ENCODE results near the gene ADGRE2.
A peak's percentile ranks its signal among the peaks of the same experiment; 100 is the strongest.
"Not testable (repeated sequence)": the region's sequence is repeated elsewhere in the genome, so short reads cannot be mapped to it uniquely, and the experiment has no call there.

The ADGRE2 gene

DNA sequence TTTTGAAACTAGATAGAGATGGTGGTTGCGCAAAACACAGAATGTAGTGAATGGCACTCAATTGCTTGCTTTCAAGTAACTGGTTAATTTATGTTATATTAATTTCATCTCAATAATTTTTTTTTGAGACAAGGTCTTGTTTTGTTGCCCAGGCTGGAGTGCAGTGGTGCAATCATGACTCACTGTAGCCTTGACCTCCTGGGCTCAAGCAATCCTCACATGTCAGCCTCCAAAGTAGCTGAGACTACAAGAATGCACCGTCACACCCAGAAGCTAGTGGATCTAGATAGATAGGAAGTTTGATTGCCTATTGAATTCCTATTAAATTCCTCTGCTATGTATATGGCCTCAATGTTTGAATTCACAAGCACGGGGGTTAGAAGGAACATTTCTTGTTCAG lies 26.4 kb upstream of the ADGRE2 start:
- TF ChIP-seq, protein P1, sequence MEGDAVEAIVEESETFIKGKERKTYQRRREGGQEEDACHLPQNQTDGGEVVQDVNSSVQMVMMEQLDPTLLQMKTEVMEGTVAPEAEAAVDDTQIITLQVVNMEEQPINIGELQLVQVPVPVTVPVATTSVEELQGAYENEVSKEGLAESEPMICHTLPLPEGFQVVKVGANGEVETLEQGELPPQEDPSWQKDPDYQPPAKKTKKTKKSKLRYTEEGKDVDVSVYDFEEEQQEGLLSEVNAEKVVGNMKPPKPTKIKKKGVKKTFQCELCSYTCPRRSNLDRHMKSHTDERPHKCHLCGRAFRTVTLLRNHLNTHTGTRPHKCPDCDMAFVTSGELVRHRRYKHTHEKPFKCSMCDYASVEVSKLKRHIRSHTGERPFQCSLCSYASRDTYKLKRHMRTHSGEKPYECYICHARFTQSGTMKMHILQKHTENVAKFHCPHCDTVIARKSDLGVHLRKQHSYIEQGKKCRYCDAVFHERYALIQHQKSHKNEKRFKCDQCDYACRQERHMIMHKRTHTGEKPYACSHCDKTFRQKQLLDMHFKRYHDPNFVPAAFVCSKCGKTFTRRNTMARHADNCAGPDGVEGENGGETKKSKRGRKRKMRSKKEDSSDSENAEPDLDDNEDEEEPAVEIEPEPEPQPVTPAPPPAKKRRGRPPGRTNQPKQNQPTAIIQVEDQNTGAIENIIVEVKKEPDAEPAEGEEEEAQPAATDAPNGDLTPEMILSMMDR (conservative IDR thresholded peaks at IDR 0.05): no peak

DNA sequence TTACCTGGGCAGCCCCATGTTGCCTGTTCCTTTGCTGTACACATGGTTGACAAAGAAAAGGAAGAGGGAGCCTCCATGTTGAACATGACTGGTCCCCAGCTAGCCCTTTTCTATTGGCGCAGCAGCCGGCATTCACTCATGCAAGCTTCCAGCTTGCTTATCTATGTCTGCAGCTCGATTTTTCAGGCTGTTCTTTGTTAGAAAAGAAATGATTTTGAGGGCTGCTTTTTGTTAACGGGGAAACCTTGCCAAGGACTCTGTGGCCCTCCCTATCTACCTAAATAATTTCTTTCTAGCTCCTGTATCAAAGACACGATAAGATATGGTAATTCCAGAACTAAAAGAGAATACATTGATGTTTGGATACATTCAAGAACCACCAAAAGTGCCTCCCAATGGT lies 20.4 kb upstream of the ADGRE2 start:
- no peak overlapping the region for H3K27ac ChIP-seq
- TF ChIP-seq, protein P1 (conservative IDR thresholded peaks at IDR 0.05): no peak

More for the DNA sequence above, 26.4 kb upstream of the ADGRE2 start:
- no peak overlapping the region for H3K27ac ChIP-seq

DNA sequence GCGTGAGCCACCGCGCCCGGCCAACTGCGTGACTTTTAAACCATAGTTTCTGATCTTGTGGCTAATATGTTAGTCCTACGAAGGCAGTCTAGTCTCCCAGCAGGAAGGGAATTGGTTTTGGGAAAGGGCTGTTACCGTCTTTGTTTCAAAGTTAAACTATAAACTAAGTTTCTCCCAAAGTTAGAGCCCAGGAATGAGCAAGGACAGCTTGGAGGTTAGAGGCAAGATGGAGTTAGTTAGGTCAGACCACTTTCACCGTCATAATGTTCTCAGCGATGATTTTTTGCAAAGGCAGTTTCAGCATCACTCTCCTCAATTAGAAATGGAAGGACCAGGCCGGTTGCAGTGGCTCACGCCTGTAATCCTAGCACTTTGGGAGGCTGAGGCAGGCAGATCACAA lies 17.7 kb upstream of the ADGRE2 start:
- TF ChIP-seq, protein P1 (conservative IDR thresholded peaks at IDR 0.05): no peak
- H3K27ac ChIP-seq: no peak overlapping the region

DNA sequence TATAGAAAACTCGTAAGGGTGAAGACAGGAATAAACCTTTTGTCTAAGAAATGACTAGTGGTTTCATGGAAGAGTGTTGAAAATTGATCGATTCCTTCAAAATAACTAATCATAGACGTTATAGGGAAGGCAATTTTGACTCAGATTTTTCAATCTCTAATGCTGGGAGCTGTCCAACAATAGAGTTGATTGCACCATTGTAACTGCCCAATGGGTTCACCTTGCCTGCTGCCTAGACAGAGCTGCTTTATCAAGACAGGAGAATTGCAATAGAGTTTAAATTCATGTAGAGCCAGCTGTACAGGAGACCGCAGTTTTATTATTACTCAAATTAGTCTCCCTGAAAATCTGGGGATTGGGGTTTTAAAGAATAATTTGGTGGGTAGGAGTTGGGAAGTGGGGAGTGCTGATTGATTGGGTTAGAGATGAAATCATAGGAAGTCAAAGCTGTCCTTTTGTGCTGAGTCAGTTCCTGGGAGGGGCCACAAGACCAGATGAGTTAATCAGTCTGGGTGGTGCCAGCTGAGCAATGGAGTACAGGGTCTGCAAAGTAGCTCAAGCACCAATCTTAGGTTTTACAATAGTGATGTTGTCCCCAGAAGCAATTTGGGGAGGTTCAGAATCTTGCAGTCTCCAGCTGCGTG lies 16.8 kb upstream of the ADGRE2 start:
- TF ChIP-seq, protein P1 (conservative IDR thresholded peaks at IDR 0.05): no peak
- no peak overlapping the region for H3K27ac ChIP-seq

DNA sequence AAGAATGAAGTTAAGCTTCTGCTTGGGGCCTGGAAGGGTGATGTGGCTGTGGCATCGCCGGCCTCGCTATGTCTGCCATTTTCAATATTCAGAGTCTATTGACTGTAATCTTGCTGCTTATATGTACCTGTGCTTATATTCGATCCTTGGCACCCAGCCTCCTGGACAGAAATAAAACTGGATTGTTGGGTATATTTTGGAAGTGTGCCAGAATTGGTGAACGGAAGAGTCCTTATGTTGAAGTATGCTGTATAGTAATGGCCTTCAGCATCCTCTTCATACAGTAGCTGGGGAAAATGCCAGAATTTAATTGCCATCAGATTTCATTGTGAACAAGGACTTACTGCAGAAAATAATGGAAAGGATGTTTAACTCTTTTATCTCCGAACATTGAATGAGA lies 13.9 kb upstream of the ADGRE2 start:
- not testable (repeated sequence) for H3K27ac ChIP-seq

DNA sequence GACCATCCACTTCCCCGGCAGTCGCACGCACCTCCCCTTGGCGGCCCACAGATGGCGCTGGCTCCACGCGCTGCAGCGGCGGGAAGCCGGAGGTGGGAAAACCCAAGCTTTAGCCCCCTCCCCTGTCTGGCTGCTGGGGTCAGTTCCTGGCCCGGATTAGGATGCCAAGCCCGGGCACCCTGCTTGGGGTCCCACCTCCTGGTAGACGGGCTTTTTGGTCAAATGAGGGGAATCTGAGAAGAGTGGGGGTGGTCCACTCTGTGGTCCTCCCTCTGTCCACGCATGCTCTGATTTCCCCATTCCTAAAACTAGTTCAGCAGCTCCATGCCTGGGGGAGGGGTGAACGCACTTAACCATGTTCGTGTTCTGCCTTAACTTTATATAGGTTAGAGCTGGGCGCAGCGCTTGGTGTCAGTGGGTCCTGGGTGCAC lies 8.1 kb upstream of the ADGRE2 start:
- peak overlapping the region; percentile 29; the same call in 1 of the 2 replicates for H3K27ac ChIP-seq
- TF ChIP-seq, protein P1 (conservative IDR thresholded peaks at IDR 0.05): peak; percentile 99

DNA sequence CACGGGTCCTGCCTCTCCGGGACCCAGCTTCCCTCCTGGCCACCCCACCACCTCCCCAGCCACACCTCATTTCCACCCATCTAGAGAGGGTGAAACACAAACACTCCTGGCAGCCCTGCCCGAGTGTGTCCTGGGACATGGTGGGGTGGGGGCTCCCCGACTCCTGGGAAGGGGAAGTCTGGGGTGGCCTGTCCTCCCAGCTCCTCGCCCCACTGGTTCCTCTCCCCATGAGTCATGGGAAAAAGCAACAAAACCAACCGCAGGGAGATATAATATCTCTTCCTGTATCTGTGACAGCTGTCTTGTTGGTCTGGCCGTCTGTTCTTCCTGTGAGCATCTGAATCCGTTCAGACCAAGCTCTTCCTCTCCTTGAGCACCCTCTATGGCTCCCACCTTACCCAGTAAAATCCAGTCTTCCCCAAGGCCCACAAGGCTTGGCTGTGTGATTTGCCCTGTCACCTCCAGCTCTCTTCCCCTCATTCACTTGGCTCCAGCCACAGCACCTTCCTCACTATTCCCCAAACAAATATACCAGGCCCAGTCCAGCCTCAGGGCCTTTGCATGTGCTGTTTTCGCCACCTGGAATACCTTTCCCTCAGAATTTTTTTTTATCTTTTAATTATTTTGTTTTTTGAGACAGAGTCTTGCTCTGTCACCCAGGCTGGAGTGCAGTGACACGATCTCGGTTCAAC lies 6.9 kb upstream of the ADGRE2 start:
- H3K27ac ChIP-seq: not testable (repeated sequence)

DNA sequence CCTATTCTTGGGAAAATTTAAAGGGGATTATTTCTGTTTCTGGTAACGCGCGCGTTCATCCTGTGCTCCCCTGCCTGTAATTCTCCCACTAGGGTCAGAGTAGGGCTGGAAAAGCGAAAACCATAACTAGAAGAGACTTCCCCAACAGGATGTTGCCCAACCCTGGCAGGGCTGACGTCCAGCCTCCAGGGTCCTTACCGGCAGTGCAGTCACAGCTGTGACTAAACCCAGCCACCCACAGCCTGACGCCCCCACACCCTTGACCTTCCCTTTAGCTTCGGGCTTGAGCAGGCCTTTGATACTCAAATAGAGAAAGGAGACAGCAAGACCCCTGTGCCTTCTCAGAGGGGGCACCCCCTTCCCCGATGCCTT lies 6.4 kb upstream of the ADGRE2 start:
- H3K27ac ChIP-seq: not testable (repeated sequence)

DNA sequence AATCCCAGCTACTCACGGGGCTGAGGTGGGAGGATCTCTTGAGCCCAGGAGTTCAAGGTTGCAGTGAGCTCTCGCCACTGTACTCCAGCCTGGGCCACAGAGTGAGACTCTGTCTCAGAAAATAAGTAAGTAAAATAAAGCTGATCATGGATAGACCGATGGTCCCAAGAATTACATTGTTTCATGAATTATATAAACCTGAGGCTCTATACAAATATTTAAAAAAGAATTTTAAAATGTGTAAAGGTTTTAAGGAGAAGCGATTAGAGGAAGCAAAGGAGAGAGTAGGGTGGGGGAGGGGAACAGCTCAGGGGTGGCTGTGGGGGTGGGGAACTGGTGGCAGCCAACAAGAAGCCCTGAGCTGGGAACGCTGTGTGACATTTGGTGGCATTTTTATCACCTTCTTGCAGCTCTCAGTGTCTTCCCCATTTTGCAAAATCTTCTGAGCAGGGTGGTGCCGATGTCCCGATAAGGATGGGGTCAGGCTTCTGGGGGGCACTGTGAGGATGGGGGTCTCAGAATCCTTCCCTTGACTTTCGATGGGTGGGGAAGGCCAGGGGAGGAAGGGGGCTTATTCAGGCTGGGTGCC lies 5.1 kb upstream of the ADGRE2 start:
- H3K27ac ChIP-seq: not testable (repeated sequence)

Measured in VCaP (cell line).